Calu3 (cell line): ENCODE measurements around the gene HABP4. TPM values are rescaled to one million over a fixed set of nuclear protein-coding genes. Genes with fewer than 3 reads are reported as not detected.

Experiments
- Bru-seq: library from RNA; stranded (reverse); fragments of 400-500 nt; gene quantifications from one replicate; lab custom pipeline; 2021; lab: Mats Ljungman, UMichigan
- BruChase-seq, 2 experiments: library from RNA; stranded (reverse); fragments of 400-500 nt; gene quantifications; one replicate each; lab custom pipeline; 2021; lab: Mats Ljungman, UMichigan
- BruUV-seq: library from RNA; stranded (reverse); fragments of 400-500 nt; replicated peaks from 2 replicates; lab custom pipeline; 2021; lab: Mats Ljungman, UMichigan
- CTCF ChIA-PET: fragments of 300-600 bp; sonication (Branson Sonifier 250); formaldehyde crosslinking; loops from one replicate; lab custom pipeline; 2022; ENCODE audit warnings: antibody characterized with exemption; lab: Charles Lee
- DNase-seq: peaks from one replicate; pipeline ENCODE4 v3.0.0; 2022
- H3K27ac Mint-ChIP-seq: one replicate; pipeline ENCODE4 v1.8.0; 2022; ENCODE audit warnings: mixed read lengths; ENCODE audit not compliant: unreplicated experiment
- H3K27me3 Mint-ChIP-seq: one replicate; pipeline ENCODE4 v1.8.0; 2022; ENCODE audit warnings: mixed read lengths; ENCODE audit not compliant: unreplicated experiment
- H3K36me3 Mint-ChIP-seq: one replicate; pipeline ENCODE4 v1.8.0; 2022; ENCODE audit warnings: mild to moderate bottlenecking, moderate library complexity, mixed read lengths; ENCODE audit not compliant: insufficient read depth, unreplicated experiment
- H3K4me1 Mint-ChIP-seq: one replicate; pipeline ENCODE4 v1.8.0; 2022; ENCODE audit warnings: mild to moderate bottlenecking, low read depth, mixed read lengths; ENCODE audit not compliant: unreplicated experiment
- H3K4me3 Mint-ChIP-seq: one replicate; pipeline ENCODE4 v1.8.0; 2022; ENCODE audit warnings: mild to moderate bottlenecking, low read depth, moderate library complexity, mixed read lengths; ENCODE audit not compliant: unreplicated experiment
- H3K9me3 Mint-ChIP-seq: one replicate; pipeline ENCODE4 v1.8.0; 2022; ENCODE audit warnings: low read depth, mixed read lengths; ENCODE audit not compliant: unreplicated experiment
- CTCF ChIP-seq: fragments of 200-600 bp; IDR thresholded peaks from one replicate; pipeline ENCODE4 v1.8.0; 2022; ENCODE audit warnings: antibody characterized with exemption; ENCODE audit not compliant: unreplicated experiment
- intact Hi-C: fragments of 100-400 bp; cut with micrococcal nuclease; formaldehyde crosslinking; loops from one replicate; pipeline ENCODE4 v1.10.0; 2022; ENCODE audit not compliant: unreplicated experiment
- long read RNA-seq: library from polyadenylated mRNA; stranded (forward); transcript quantifications from one replicate; pipeline ENCODE4 v2.0.0, GENCODE V29; 2022
- total RNA-seq: library from RNA; stranded (reverse); gene quantifications from 2 replicates; pipeline ENCODE4 v1.2.3, GENCODE V29; 2022

HABP4 gene
- total RNA-seq (9.8 and 11.6 TPM in 2 replicates), Bru-seq, nascent RNA (percentile 57 among the genes with signal in this experiment), BruChase-seq, experiment 1, labeled RNA remaining after a 6-hour chase (percentile 61 among the genes with signal in this experiment), BruChase-seq, experiment 2, labeled RNA remaining after a 2-hour chase (percentile 62 among the genes with signal in this experiment)
- long read RNA-seq, transcript HABP4-201 (8 exons, 2,615 nt), result major isoform, 38 of 45 reads
- long read RNA-seq, partial matches to known transcripts, result 5 of 45 reads
- long read RNA-seq, other reads (novel, unspliced or antisense), result 2 of 45 reads

- Mint-ChIP-seq H3K36me3 (peaks cover 21% of the 10 kb centered on the region), H3K27ac (peak within 1 kb of the TSS; percentile 64), H3K4me1 (peaks cover 17% of the 10 kb centered on the region), H3K9me3 (no peaks in the 10 kb centered on the region), H3K27me3 (no peaks in the 10 kb centered on the region), H3K4me3 (peak within 1 kb of the TSS; percentile 66)
- no peak for TF ChIP-seq CTCF
- CTCF ChIA-PET, result interaction anchor here (0.9 kb wide), 1 partner anchor 116 kb away, joined by 3 read pairs; no protein-coding TSS in a partner anchor
- DNase-seq, result peak; percentile 94
- intact Hi-C loops, result loop anchor here (10.0 kb wide), 1 partner anchor 205 kb away; the partner anchor contains the start of gene PRXL2C
- BruUV-seq, result no TSS peak
These were observed at the start of gene HABP4 for GRCh38 chr9:96449845-96450612. HABP4 (plus strand) TSS chr9:96450169; CDS start chr9:96450280, 111 bp downstream.

GRCh38 chr9:96408409-96409280 lies 41.3 kb upstream of the HABP4 start:
- no peaks in the 10 kb centered on the region for H3K36me3 Mint-ChIP-seq
- CTCF ChIA-PET, result no interaction called here
- H3K4me3 Mint-ChIP-seq, result no peak overlapping the region

GRCh38 chr9:96411129-96411838 lies 38.7 kb upstream of the HABP4 start:
- intact Hi-C loops, result no loop called here
- no TSS peak for BruUV-seq

More at GRCh38 chr9:96408409-96409280, 41.3 kb upstream of the HABP4 start:
- Mint-ChIP-seq H3K4me1 (peaks cover 14% of the 10 kb centered on the region), H3K9me3 (no peaks in the 10 kb centered on the region), H3K27me3 (no peaks in the 10 kb centered on the region), H3K27ac (no peak overlapping the region)
- intact Hi-C loops, result no loop called here
- TF ChIP-seq CTCF, result no peak
- DNase-seq, result no peak
- no TSS peak for BruUV-seq

More at GRCh38 chr9:96411129-96411838, 38.7 kb upstream of the HABP4 start:
- no peak for DNase-seq
- TF ChIP-seq CTCF, result no peak
- H3K27me3 Mint-ChIP-seq, result no peaks in the 10 kb centered on the region
- H3K9me3 Mint-ChIP-seq, result no peaks in the 10 kb centered on the region
- no peak overlapping the region for H3K27ac Mint-ChIP-seq
- no peak overlapping the region for H3K4me3 Mint-ChIP-seq
- CTCF ChIA-PET, result no interaction called here
- H3K4me1 Mint-ChIP-seq, result peaks cover 17% of the 10 kb centered on the region
- no peaks in the 10 kb centered on the region for H3K36me3 Mint-ChIP-seq
